BE2C (cell line): ENCODE results near the gene ADNP2.

Experiments
- DNase-seq: peaks from one replicate; pipeline ENCODE4 v3.0.0-alpha.2; 2020
- H3K27me3 ChIP-seq: fragments of 250-450 bp; sonication (Bioruptor Pico); 2 replicates; pipeline ENCODE4 v1.5.1; 2020; ENCODE audit warnings: mild to moderate bottlenecking
- H3K36me3 ChIP-seq: fragments of 250-450 bp; sonication (Bioruptor Pico); 2 replicates; pipeline ENCODE4 v1.5.1; 2020; ENCODE audit warnings: mild to moderate bottlenecking
- H3K4me1 ChIP-seq: fragments of 250-450 bp; sonication (Bioruptor Pico); 2 replicates; pipeline ENCODE4 v1.5.1; 2020
- H3K4me3 ChIP-seq: 2 replicates; pipeline ENCODE4 v1.5.1; 2011; ENCODE audit warnings: low read depth, low read length
- H3K9me3 ChIP-seq: fragments of 250-450 bp; sonication (Bioruptor Pico); 2 replicates; pipeline ENCODE4 v1.5.1; 2020
- TF ChIP-seq, protein P1 (sequence below): IDR thresholded peaks from 2 replicates; pipeline ENCODE4 v1.5.1; 2012; ENCODE audit warnings: mild to moderate bottlenecking, low read depth, low read length

Gene ADNP2

DNA sequence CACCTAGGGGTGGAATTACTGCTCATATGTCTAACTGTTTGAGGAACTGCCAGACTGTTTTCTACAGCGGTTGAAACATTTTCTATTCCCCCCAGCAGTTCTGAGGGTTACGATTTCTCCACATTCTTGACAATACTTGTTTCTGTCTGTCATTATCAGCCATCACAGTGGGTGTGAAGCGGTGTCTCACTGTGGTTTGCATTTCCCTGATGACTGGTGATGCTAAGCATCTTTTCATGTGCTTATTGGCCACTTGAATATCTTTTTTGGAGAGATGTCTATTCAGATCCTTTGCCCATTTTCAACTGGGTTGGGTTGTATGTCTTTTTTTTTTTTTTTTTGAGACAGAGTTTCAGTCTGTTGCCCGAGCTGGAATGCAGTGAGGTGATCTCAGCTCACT, 63.0 kb downstream of the ADNP2 start:
- TF ChIP-seq, protein P1, sequence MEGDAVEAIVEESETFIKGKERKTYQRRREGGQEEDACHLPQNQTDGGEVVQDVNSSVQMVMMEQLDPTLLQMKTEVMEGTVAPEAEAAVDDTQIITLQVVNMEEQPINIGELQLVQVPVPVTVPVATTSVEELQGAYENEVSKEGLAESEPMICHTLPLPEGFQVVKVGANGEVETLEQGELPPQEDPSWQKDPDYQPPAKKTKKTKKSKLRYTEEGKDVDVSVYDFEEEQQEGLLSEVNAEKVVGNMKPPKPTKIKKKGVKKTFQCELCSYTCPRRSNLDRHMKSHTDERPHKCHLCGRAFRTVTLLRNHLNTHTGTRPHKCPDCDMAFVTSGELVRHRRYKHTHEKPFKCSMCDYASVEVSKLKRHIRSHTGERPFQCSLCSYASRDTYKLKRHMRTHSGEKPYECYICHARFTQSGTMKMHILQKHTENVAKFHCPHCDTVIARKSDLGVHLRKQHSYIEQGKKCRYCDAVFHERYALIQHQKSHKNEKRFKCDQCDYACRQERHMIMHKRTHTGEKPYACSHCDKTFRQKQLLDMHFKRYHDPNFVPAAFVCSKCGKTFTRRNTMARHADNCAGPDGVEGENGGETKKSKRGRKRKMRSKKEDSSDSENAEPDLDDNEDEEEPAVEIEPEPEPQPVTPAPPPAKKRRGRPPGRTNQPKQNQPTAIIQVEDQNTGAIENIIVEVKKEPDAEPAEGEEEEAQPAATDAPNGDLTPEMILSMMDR: no peak
- no peaks in the 10 kb centered on the region for H3K9me3 ChIP-seq
- H3K27me3 ChIP-seq: no peaks in the 10 kb centered on the region
- H3K4me3 ChIP-seq: no peak overlapping the region
- H3K36me3 ChIP-seq: no peaks in the 10 kb centered on the region
- H3K4me1 ChIP-seq: no peaks in the 10 kb centered on the region
- DNase-seq: no peak

DNA sequence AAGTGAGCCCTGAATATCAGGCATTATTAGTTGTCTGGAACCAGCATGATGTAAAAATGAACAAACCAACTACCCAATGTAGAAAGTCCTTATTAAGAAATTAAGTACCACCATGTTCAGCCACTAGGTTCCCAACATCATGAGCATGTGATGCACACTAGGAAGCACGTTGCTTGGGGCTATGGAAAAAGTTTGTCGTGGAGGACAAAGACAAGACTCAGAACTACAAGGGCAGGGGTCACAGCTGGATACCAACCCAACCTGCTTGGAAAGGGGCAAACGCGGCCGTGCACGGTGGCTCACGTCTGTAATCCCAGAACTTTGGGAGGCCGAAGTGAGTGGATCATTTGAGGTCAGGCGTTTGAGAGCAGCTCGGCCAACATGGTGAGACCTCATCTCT, 64.0 kb downstream of the ADNP2 start:
- H3K27me3 ChIP-seq: no peaks in the 10 kb centered on the region

DNA sequence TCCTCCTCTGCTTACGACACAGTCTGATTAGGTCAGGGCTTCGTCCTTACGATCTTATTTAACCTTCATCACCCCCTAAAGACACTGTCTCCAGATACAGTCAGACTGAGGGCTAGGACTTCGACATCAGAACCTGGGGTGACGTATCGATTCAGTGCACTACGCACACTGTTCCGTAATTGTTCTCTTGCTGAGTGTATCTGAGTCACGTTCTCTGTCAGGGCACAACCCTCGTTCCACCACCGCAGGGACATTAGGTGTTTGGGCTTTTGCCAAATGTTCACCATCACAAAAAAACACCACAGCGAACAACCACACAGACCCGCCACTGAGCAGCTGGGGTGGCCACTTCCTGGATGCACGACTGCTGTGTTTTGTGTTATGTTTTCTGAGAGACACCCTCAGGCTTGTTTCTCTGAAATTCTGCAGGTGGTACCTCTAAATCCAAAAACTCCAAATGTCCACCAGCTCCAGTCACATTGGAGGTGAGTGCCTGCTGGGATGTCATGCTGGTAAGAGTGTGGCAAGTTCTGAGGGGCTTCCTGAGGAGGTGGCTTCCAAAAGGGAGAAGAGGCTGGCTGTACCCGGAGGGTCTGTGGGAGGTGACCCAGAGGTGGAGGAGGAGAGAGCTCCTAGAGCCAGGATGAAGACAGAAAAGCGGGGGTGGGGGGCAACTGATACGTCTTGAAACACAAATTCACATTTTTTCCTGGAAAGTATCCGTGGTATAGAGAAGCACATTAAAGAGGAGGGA, 66.6 kb downstream of the ADNP2 start:
- TF ChIP-seq, protein P1: no peak
- no peaks in the 10 kb centered on the region for H3K27me3 ChIP-seq
- no peaks in the 10 kb centered on the region for H3K36me3 ChIP-seq
- no peak for DNase-seq
- no peak overlapping the region for H3K4me3 ChIP-seq
- H3K9me3 ChIP-seq: no peaks in the 10 kb centered on the region
- H3K4me1 ChIP-seq: no peaks in the 10 kb centered on the region

More for the DNA sequence above, 64.0 kb downstream of the ADNP2 start:
- Histone ChIP-seq H3K4me1 (no peaks in the 10 kb centered on the region), H3K9me3 (no peaks in the 10 kb centered on the region), H3K36me3 (no peaks in the 10 kb centered on the region), H3K4me3 (no peak overlapping the region)
- DNase-seq: no peak
- TF ChIP-seq, protein P1: no peak

DNA sequence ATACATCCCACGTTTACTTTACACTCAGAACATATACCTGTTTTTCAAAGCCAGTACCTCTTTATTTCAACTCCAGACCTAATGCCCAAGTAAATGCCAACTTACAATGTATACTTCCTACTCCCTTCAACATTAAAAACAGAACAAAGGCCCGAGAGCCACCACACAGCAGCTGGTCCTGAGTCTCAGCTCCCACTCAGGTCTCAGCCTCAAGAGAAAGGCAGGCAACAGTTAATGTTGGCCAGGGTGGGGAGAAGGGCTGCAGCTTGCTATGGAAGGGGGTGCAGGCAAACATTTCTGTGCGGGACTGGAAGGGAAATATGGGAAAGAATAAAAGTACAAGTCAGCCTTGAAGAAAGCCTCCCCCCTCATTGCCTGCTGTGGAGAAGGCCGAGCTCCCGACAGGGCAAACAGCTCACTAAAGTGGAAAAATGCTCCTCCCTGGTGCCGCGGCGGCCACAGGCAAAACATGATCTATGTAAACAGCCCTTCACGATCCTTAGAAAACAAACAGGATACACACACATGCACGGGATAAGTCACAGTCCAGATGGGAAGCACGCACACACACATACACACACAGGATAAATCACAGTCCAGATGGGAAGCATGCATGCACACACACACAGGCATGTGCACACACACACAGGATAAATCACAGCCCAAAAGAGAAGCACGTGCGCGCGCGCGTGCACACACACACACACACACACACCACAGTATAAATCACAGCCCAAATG, 67.4 kb downstream of the ADNP2 start:
- DNase-seq: no peak
- no peak overlapping the region for H3K4me3 ChIP-seq
- H3K4me1 ChIP-seq: no peaks in the 10 kb centered on the region
- H3K36me3 ChIP-seq: no peaks in the 10 kb centered on the region
- no peaks in the 10 kb centered on the region for H3K9me3 ChIP-seq
- TF ChIP-seq, protein P1: no peak
- no peaks in the 10 kb centered on the region for H3K27me3 ChIP-seq

DNA sequence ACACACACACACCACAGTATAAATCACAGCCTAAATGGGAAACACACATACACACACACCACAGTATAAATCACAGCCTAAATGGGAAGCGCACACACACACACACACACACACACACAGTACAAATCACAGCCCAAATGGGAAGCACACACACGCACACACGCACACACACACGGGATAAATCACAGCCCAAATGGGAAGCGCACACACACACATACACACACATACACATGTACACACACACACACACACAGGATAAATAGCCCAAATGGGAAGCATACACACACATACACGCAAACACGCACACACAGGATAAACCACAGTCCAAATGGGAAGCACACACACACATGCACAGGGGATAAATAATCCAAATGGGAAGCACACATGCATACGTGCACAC, 68.1 kb downstream of the ADNP2 start:
- H3K36me3 ChIP-seq: no peaks in the 10 kb centered on the region
- DNase-seq: no peak
- H3K9me3 ChIP-seq: no peaks in the 10 kb centered on the region
- no peaks in the 10 kb centered on the region for H3K27me3 ChIP-seq
- TF ChIP-seq, protein P1: no peak
- no peak overlapping the region for H3K4me3 ChIP-seq
- no peaks in the 10 kb centered on the region for H3K4me1 ChIP-seq
